Lung (tissue), 12 donors: ENCODE measurements around the gene WDR93. TPM values are rescaled to one million over a fixed set of nuclear protein-coding genes. Genes with fewer than 3 reads are reported as not detected.

Experiments
- ATAC-seq: fragments of 200-7000 bp; cut with Tn5 transposase; one replicate; pipeline ENCODE4 v1.9.1; 2020; ENCODE audit warnings: moderate number of reproducible peaks; ENCODE audit not compliant: insufficient read depth, low FRiP score
- DNase-seq, 3 donors: peaks; one replicate each; pipeline ENCODE4 v3.0.0-alpha.2; 2013 to 2017
- H3K27ac ChIP-seq, 2 donors: one replicate each; pipeline ENCODE4 v1.5.1; 2013; ENCODE audit warnings: mild to moderate bottlenecking in 2 of 2, moderate library complexity in 2 of 2, control low read depth in 1 of 2, inconsistent platforms in 1 of 2, low read depth in 1 of 2, low read length in 1 of 2
- H3K27me3 ChIP-seq, 3 donors: one replicate each; pipeline ENCODE4 v1.5.1; 2013; ENCODE audit warnings: low read length in 2 of 3; ENCODE audit not compliant: control insufficient read depth in 3 of 3, insufficient read depth in 3 of 3
- H3K36me3 ChIP-seq, 4 donors: one replicate each; pipeline ENCODE4 v1.5.1; 2013; ENCODE audit warnings: low read length in 4 of 4, mild to moderate bottlenecking in 1 of 4, moderate library complexity in 1 of 4; ENCODE audit not compliant: control insufficient read depth in 4 of 4, insufficient read depth in 4 of 4
- H3K4me1 ChIP-seq, 5 donors: one replicate each; pipeline ENCODE4 v1.5.1; 2013; ENCODE audit warnings: low read length in 5 of 5, mild to moderate bottlenecking in 2 of 5, moderate library complexity in 1 of 5; ENCODE audit not compliant: control insufficient read depth in 5 of 5, insufficient read depth in 5 of 5
- H3K4me3 ChIP-seq: one replicate; pipeline ENCODE4 v1.5.1; 2013; ENCODE audit warnings: mild to moderate bottlenecking, control low read depth, moderate library complexity
- H3K9ac ChIP-seq, 2 donors: one replicate each; pipeline ENCODE4 v1.5.1; 2013; ENCODE audit warnings: low read length in 2 of 2, control low read depth in 1 of 2; ENCODE audit not compliant: insufficient read depth in 1 of 2
- H3K9me3 ChIP-seq, 4 donors: one replicate each; pipeline ENCODE4 v1.5.1; 2013; ENCODE audit warnings: low read length in 3 of 4, mild to moderate bottlenecking in 1 of 4, moderate library complexity in 1 of 4; ENCODE audit not compliant: control insufficient read depth in 4 of 4, insufficient read depth in 3 of 4
- CTCF ChIP-seq: IDR thresholded peaks from 2 replicates; pipeline ENCODE4 v1.5.1; 2012; ENCODE audit warnings: mild to moderate bottlenecking; ENCODE audit errors: control extremely low read depth, extremely low read depth
- WGBS, 2 donors: extraction: QIAGEN DNeasy Blood & Tissue Kit; methylation state at CpG; one replicate each; pipeline ENCODE4 v1.1.7; 2013; 5-methylcytosine and 5-hydroxymethylcytosine counted together
- polyA plus RNA-seq, 2 donors: library from polyadenylated mRNA; stranded (reverse); fragments of 200-250 nt; gene quantifications; one replicate each; pipeline ENCODE4 v1.2.1, GENCODE V29; 2013
- total RNA-seq, 2 donors: library from RNA; depleted of rRNA in 1 of 2; stranded (reverse); fragments of >200 nt in 1 of 2; gene quantifications; one replicate each; pipeline ENCODE4 v1.2.1, GENCODE V29; 2014 to 2021
- donor health status: control.
- donor health status: control.
- donor health status: Bipolar disorder and iron deficiency.
- donor health status: healthy.
- donor health status: DM: yes; HTN: yes; CAD: no.

Gene WDR93
- total and polyA plus RNA-seq, 4 donors: 0.95 to 3.8 (median 2.2) TPM

- no peak for TF ChIP-seq CTCF
- H3K27ac ChIP-seq: no peak overlapping the region
- WGBS, 2 donors: 49 to 61% methylated on average over 25 of the region's 25 CpGs
- H3K27me3 ChIP-seq: peaks cover 0 to 3% (median 0%) of the 10 kb centered on the region in 3 donors
- H3K9ac ChIP-seq: no peak overlapping the region
- H3K36me3 ChIP-seq: no peaks in the 10 kb centered on the region
- H3K4me1 ChIP-seq: peaks cover 0 to 6% (median 0%) of the 10 kb centered on the region in 5 donors
- no peak for ATAC-seq
- no peak for DNase-seq
- no peak overlapping the region for H3K4me3 ChIP-seq
- H3K9me3 ChIP-seq: no peaks in the 10 kb centered on the region
Observed at GRCh38 chr15:89777073-89777751, 86.6 kb downstream of the WDR93 start.

- ATAC-seq (no peak), DNase-seq (no peak)
- Histone ChIP-seq H3K27ac (no peak overlapping the region), H3K36me3 (no peaks in the 10 kb centered on the region), H3K4me3 (no peak overlapping the region), H3K9ac (no peak overlapping the region), H3K9me3 (no peaks in the 10 kb centered on the region), H3K27me3 (peaks cover 0 to 3% (median 0%) of the 10 kb centered on the region in 3 donors), H3K4me1 (peaks cover 0 to 6% (median 0%) of the 10 kb centered on the region in 5 donors)
- no peak for TF ChIP-seq CTCF
- 92 to 93% methylated on average over 10 of the region's 10 CpGs for WGBS, 2 donors
Observed at GRCh38 chr15:89777782-89778380, 87.3 kb downstream of the WDR93 start.

- TF ChIP-seq CTCF: no peak
- no peak overlapping the region for H3K4me3 ChIP-seq
- ATAC-seq: no peak
- 80 to 89% methylated on average over 4 of the region's 4 CpGs for WGBS, 2 donors
- H3K9ac ChIP-seq: no peak overlapping the region
- no peak overlapping the region for H3K27ac ChIP-seq
- peaks cover 0 to 3% (median 0%) of the 10 kb centered on the region in 3 donors for H3K27me3 ChIP-seq
- peaks cover 0 to 6% (median 0%) of the 10 kb centered on the region in 5 donors for H3K4me1 ChIP-seq
- no peaks in the 10 kb centered on the region for H3K9me3 ChIP-seq
- no peaks in the 10 kb centered on the region for H3K36me3 ChIP-seq
- DNase-seq: no peak
Observed at GRCh38 chr15:89778861-89779260, 88.2 kb downstream of the WDR93 start.
